Measurements from ENCODE around the gene CDCA4.

CDCA4 gene

GRCh38 chr14:104986487-104987164 lies 34.3 kb downstream of the CDCA4 start:
- TF ChIP-seq, protein P1, sequence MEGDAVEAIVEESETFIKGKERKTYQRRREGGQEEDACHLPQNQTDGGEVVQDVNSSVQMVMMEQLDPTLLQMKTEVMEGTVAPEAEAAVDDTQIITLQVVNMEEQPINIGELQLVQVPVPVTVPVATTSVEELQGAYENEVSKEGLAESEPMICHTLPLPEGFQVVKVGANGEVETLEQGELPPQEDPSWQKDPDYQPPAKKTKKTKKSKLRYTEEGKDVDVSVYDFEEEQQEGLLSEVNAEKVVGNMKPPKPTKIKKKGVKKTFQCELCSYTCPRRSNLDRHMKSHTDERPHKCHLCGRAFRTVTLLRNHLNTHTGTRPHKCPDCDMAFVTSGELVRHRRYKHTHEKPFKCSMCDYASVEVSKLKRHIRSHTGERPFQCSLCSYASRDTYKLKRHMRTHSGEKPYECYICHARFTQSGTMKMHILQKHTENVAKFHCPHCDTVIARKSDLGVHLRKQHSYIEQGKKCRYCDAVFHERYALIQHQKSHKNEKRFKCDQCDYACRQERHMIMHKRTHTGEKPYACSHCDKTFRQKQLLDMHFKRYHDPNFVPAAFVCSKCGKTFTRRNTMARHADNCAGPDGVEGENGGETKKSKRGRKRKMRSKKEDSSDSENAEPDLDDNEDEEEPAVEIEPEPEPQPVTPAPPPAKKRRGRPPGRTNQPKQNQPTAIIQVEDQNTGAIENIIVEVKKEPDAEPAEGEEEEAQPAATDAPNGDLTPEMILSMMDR (IDR thresholded peaks at IDR 0.05; ENCODE audit: low read depth, low read length, missing control alignments): no peak
- no peak overlapping the region; the same call in 1 of the 2 replicates for H3K4me3 ChIP-seq (ENCODE audit: low read depth, low read length)
- no peak for DNase-seq (ENCODE audit: low read depth)

DNA sequence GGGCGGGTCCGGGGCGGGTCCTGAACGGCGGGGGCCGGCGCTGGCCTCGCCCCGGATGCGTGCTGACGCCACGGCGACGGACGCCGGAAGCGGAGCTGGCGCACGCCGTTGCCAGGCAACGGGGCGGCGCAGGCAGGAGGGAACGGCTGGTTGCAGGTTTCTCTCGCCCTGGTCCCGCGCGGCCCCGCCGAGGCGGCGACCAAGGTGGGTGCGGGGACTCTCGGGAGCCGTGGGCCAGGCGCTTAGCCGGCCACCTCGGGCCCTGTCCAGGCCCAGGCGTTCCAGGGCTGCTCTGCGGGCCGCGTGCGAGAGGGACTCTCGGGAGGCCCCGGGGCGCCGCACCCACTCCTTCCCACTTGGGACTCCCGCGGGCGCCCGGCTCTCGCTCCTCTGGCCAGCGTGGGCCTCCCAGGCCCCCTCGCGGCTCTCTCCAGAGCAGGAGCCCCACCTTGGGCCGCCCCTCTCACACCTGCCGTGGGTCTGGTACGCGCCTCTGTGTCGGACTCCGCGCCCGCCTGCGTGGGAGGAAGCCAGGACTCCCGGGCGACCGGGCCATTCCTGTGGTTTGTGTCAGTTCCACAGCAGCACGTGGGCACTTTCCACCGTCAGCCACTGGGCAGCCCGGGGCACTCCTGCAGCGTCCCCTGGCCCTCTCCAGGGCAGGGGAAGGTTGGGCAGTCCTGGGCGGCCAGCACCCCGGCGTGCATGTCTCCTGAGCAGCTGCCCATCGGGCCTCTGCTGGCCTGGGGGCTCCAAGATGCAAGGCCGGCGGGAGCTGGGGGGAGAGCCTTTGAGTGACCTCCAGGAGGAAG lies 35.0 kb downstream of the CDCA4 start, which contains the start of gene CLBA1:
Gene CLBA1 (plus strand): TSS at position 114 of the 812 bp plus-strand sequence. CDS start 644 bp downstream, at position 758.
- peak within 1 kb of the TSS; percentile 72 for H3K4me3 ChIP-seq (ENCODE audit: low read depth, low read length)
- TF ChIP-seq, protein P1 (IDR thresholded peaks at IDR 0.05; ENCODE audit: low read depth, low read length, missing control alignments): no peak
- peak; percentile 47 for DNase-seq (ENCODE audit: low read depth)

DNA sequence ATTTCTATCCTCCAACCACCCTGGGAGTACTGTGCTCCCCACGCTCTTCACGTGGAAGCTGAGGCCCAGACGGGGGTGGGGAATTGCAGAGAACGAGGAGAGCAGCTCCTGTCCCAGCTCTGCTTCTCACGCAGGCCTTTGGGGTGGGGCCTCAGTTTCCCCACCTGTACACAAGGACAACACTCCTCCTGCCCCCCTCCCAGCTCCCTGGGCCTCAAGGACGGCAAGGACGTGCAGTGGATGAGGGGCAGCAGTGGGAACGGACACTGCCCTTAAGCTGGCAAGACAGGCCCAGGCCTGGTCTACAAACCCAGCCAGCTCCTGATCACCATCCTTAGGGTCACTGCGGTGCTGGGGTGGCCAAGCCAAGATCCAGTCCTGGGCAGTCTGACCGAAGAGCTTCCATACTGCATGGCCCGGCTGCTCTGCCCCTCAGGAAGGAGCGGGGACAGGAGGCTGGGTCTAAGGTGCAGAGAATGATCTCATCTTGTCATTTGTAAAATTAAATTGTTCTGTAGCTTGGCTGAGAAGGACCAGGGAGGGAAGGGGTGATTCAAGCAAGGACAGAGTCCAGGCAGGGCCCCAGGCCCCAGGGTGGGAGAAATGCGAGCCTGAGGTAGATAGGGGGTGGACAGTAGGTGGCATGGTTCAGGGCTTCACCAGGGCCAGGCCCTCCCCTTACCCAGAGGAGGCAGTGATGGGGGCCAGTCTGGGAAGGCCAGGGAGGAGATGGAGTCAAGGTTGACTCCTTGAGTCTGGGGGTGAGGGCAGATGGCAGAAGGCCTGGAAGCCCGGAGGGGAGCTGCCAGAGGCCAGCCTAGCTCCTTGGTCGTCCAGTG lies 36.6 kb downstream of the CDCA4 start:
- no peak for DNase-seq (ENCODE audit: low read depth)
- H3K4me3 ChIP-seq (ENCODE audit: low read depth, low read length): no peak overlapping the region
- TF ChIP-seq, protein P1 (IDR thresholded peaks at IDR 0.05; ENCODE audit: low read depth, low read length, missing control alignments): no peak

GRCh38 chr14:104983231-104983721 lies 37.6 kb downstream of the CDCA4 start:
- no peak for DNase-seq (ENCODE audit: low read depth)
- H3K4me3 ChIP-seq (ENCODE audit: low read depth, low read length): no peak overlapping the region
- TF ChIP-seq, protein P1 (IDR thresholded peaks at IDR 0.05; ENCODE audit: low read depth, low read length, missing control alignments): no peak

DNA sequence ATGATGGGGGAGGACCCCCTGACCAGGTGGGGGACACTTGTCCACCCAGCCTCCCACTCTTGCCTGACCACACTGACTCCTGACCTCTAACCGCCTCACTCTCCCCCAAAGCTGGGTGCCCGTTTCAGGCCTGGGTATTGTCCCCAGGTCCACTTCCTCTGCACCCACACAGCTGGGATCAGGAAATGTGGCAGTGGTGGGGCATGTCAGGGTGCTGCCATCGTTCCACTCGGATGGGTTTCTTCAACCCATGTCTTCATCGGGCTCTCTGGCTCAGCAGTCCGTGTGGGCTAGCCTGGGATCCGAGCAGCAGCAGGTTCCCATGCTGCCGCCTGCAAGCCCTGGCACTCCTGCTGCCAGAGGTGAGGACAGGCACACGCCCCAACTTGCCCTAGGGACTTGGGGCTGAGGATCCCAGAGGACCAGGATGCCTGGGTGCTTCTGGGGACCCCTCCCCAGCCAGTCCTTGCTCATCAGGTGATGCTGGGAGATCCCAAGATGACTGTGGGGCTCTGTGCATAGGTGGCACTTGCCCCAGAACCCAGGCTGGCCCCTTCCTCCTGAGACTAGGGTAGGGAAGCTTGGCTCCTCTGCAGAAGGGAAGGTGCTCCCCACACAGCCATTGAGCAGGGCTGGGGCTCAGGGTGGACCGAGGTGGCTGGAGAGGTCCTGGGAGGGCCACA lies 38.2 kb downstream of the CDCA4 start:
- H3K4me3 ChIP-seq (ENCODE audit: low read depth, low read length): no peak overlapping the region
- TF ChIP-seq, protein P1 (IDR thresholded peaks at IDR 0.05; ENCODE audit: low read depth, low read length, missing control alignments): no peak
- no peak for DNase-seq (ENCODE audit: low read depth)
